ENCODE results near the gene IFITM1.
"Not testable (repeated sequence)": the region's sequence is repeated elsewhere in the genome, so short reads cannot be mapped to it uniquely, and the experiment has no call there.

Gene IFITM1

GRCh38 chr11:344836-345578 is 31.2 kb downstream of the IFITM1 start:
- DNase-seq (ENCODE audit: low spot score), result no peak

GRCh38 chr11:346529-346928 is 32.7 kb downstream of the IFITM1 start:
- DNase-seq (ENCODE audit: low spot score), result no peak

- not testable (repeated sequence) for DNase-seq (ENCODE audit: low spot score)
Measured at GRCh38 chr11:349270-349954, 35.6 kb downstream of the IFITM1 start.

GRCh38 chr11:350033-350722 is 36.3 kb downstream of the IFITM1 start:
- not testable (repeated sequence) for DNase-seq (ENCODE audit: low spot score)

- DNase-seq (ENCODE audit: low spot score), result no peak
Measured at GRCh38 chr11:350723-351255, 36.9 kb downstream of the IFITM1 start.

GRCh38 chr11:351411-351810 is 37.6 kb downstream of the IFITM1 start:
- DNase-seq (ENCODE audit: low spot score), result no peak

- DNase-seq (ENCODE audit: low spot score), result no peak
Measured at GRCh38 chr11:352456-353031, 38.7 kb downstream of the IFITM1 start.

GRCh38 chr11:353179-353873 is 39.5 kb downstream of the IFITM1 start:
- DNase-seq (ENCODE audit: low spot score), result no peak

- peak; percentile 70 for DNase-seq (ENCODE audit: low spot score)
Measured at GRCh38 chr11:355581-356458, 42.0 kb downstream of the IFITM1 start.

- DNase-seq (ENCODE audit: low spot score), result no peak
Measured at GRCh38 chr11:356610-357009, 42.8 kb downstream of the IFITM1 start.

GRCh38 chr11:357582-357981 is 43.7 kb downstream of the IFITM1 start:
- no peak for DNase-seq (ENCODE audit: low spot score)

- no peak for DNase-seq (ENCODE audit: low spot score)
Measured at GRCh38 chr11:358129-358800, 44.4 kb downstream of the IFITM1 start.

GRCh38 chr11:359181-359714 is 45.4 kb downstream of the IFITM1 start:
- DNase-seq (ENCODE audit: low spot score), result no peak

- DNase-seq (ENCODE audit: low spot score), result no peak
Measured at GRCh38 chr11:360326-361280, 46.8 kb downstream of the IFITM1 start.

- no peak for DNase-seq (ENCODE audit: low spot score)
Measured at GRCh38 chr11:362642-363442, 49.0 kb downstream of the IFITM1 start.

- not testable (repeated sequence) for DNase-seq (ENCODE audit: low spot score)
Measured at GRCh38 chr11:363443-363805, 49.6 kb downstream of the IFITM1 start.

- DNase-seq (ENCODE audit: low spot score), result peak; percentile 74
Measured at GRCh38 chr11:363948-364761, 50.3 kb downstream of the IFITM1 start.
